Dendritic cell treated with granulocyte-macrophage colony-stimulating factor and Interleukin-4, amounts not matched to agents 40 ng/mL and 50 ng/mL, for 4 days (primary cell): Measurements from ENCODE around the gene NINL.
"Not testable (repeated sequence)": the region's sequence is repeated elsewhere in the genome, so short reads cannot be mapped to it uniquely, and the experiment has no call there.

Source experiments
- H3K27ac Mint-ChIP-seq: one replicate; pipeline ENCODE4 v1.8.0; 2022; ENCODE audit warnings: mild to moderate bottlenecking, mixed read lengths
- H3K27me3 Mint-ChIP-seq: one replicate; pipeline ENCODE4 v1.8.0; 2022; ENCODE audit warnings: mild to moderate bottlenecking, mixed read lengths
- H3K36me3 Mint-ChIP-seq: one replicate; pipeline ENCODE4 v1.8.0; 2022; ENCODE audit warnings: low read depth, mixed read lengths
- H3K4me1 Mint-ChIP-seq: one replicate; pipeline ENCODE4 v1.8.0; 2022; ENCODE audit warnings: low read depth, mixed read lengths
- H3K4me3 Mint-ChIP-seq: one replicate; pipeline ENCODE4 v1.8.0; 2022; ENCODE audit warnings: mild to moderate bottlenecking, moderate library complexity, mixed read lengths
- H3K9me3 Mint-ChIP-seq: one replicate; pipeline ENCODE4 v1.8.0; 2022; ENCODE audit warnings: mixed read lengths
- intact Hi-C: fragments of 100-400 bp; cut with micrococcal nuclease; formaldehyde crosslinking; loops from one replicate; pipeline ENCODE4 v1.15.0; 2022

The NINL gene

DNA sequence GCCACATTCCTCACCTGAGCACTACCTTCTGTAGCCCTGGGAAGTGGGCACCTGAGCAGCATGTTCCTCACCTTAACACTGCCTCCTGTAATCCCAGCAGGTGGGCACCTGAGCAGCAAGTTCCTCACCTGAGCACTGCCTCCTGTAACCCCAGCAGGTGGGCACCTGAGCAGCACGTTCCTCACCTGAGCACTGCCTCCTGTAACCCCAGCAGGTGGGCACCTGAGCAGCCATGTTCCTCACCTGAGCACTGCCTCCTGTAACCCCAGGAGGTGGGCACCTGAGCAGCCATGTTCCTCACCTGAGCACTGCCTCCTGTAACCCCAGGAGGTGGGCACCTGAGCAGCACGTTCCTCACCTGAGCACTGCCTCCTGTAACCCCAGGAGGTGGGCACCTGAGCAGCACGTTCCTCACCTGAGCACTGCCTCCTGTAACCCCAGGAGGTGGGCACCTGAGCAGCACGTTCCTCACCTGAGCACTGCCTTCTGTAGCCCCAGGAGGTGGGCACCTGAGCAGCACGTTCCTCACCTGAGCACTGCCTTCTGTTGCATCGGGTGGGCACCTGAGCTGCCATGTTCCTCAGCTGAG lies 82.2 kb downstream of the NINL start:
- intact Hi-C loops, result not testable (repeated sequence)

DNA sequence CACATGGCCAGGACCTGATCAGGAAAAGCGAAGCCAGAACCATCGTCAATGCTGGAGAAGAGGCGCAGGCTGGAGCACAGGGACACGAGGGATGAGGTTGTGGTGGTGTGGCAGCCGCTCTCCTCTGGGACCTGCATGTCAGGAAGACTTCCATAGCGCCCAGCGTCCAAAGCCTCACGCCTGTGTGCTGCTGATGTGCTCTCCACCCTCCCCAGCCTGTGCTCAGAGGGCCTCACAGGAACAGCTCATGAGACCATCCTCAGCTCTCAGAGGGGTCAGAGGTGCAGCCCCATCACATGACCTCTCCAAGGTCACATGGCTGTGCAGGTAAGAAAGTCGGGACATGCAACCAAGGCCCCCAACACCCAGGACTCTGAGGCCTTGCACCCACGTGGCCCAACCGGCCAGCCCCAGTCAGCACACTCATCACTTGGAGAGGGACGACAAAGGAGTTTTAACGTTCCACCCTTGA lies 84.4 kb downstream of the NINL start:
- Mint-ChIP-seq H3K9me3 (no peaks in the 10 kb centered on the region), H3K4me1 (no peaks in the 10 kb centered on the region), H3K27ac (no peak overlapping the region), H3K36me3 (no peaks in the 10 kb centered on the region), H3K4me3 (no peak overlapping the region), H3K27me3 (peaks cover 6% of the 10 kb centered on the region)
- intact Hi-C loops, result no loop called here

More for the DNA sequence above, 82.2 kb downstream of the NINL start:
- H3K27me3 Mint-ChIP-seq, H3K4me1 Mint-ChIP-seq, H3K4me3 Mint-ChIP-seq, H3K9me3 Mint-ChIP-seq, H3K27ac Mint-ChIP-seq, H3K36me3 Mint-ChIP-seq: not testable (repeated sequence)

DNA sequence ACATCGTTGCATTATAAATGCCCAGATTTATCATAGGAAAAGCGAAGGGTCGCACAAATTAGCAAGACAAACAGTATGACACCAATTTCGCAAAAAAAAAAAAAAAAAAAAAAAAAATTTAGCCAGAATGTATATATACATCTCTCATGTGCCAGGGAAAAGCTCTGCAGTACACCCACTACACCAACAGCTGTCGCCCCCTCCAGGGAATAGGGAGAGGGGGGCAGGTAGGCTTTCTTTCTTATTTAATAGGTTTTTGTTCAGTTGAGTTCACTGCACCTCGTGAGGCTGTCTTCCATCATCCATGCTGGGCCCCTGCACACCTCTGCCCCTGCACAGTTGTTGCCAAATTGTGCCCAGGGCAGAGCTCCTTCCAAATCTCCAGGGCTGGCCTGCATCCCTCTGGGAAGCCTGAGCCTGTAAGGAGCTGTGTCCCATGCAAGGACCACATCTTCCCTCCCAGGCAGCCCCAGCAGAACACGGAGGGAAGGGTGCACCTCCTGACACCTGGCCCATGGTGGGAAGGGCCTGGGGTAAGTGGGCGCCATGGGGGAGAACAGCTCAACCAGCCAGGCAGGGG lies 85.4 kb downstream of the NINL start:
- Mint-ChIP-seq H3K27ac (no peak overlapping the region), H3K4me3 (no peak overlapping the region), H3K36me3 (no peaks in the 10 kb centered on the region), H3K27me3 (peaks cover 6% of the 10 kb centered on the region), H3K4me1 (no peaks in the 10 kb centered on the region), H3K9me3 (no peaks in the 10 kb centered on the region)
- intact Hi-C loops, result no loop called here

DNA sequence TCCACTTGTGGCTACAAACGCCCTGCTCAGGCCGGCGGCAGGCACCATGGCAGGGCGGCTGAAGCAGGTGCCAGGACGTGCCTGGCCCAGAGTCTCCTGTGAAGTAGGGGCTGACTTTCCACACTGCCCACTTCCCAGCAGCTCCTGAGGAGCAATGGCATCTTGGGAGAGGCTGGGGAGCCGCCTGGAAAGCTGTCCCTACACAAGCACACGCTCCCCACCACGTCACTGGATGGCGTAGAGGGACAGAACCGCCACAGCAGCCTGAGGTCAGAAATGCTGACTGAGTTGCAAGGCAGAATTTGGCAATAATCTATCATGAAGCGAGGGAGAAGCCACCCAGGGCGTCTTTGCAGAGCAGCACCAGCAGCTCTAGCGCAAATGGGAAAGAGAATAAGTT lies 86.3 kb downstream of the NINL start:
- intact Hi-C loops, result no loop called here
- Mint-ChIP-seq H3K4me3 (no peak overlapping the region), H3K27ac (no peak overlapping the region), H3K27me3 (peaks cover 2% of the 10 kb centered on the region), H3K36me3 (no peaks in the 10 kb centered on the region), H3K9me3 (no peaks in the 10 kb centered on the region), H3K4me1 (no peaks in the 10 kb centered on the region)

DNA sequence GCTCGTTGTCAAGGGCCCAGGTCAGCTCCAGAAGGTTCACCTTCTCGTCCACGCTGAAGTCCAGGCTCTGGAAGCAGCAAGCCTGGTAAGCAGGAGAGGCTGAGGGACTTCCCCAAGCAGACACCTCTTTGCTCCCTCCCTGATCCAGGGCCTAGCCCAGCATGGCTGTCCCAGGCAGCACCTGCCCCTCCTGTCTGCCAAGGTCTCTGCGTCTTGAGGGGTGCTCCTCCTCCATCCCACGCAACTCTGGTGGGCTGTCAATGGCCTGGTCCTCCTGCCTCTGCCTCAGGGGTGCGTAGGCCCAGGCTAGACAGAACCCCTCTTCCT lies 87.1 kb downstream of the NINL start:
- no peaks in the 10 kb centered on the region for H3K4me1 Mint-ChIP-seq
- no peaks in the 10 kb centered on the region for H3K9me3 Mint-ChIP-seq
- H3K36me3 Mint-ChIP-seq, result no peaks in the 10 kb centered on the region
- H3K27me3 Mint-ChIP-seq, result peaks cover 2% of the 10 kb centered on the region
- intact Hi-C loops, result no loop called here
- H3K27ac Mint-ChIP-seq, result no peak overlapping the region
- H3K4me3 Mint-ChIP-seq, result no peak overlapping the region

DNA sequence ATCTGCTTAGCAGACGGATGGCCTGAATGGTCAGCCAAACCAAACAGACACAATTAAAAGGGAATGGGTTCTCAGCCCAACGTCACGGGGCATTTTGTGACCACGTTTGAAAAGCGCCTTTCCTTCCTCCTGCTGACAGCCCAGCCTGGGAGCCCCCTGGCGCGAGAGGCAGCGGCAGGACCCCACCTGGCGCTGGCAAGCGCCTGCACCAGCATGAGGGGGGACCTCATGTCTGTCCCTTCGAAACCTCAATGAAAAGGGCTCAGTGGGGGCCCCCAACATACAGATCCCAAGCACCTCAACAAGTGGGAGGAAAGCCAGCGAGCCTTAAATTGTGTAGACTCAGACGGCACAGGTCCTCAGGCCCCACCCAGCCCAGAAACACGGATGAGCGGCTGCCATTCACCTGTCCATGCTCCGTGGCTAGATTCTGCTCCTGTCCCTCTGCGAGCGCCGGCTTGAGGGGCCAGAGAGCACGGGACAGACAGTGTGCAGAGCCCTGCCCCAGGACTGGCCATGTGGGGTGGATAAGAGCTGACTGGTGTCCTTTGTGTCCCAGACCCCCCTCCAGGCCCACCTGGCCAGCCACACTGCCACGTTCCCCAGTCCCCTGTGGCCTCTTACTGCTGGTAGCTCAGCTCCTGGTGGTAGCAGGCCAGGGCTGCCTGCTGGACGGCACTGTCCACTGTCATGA lies 87.6 kb downstream of the NINL start:
- H3K36me3 Mint-ChIP-seq, result no peaks in the 10 kb centered on the region

DNA sequence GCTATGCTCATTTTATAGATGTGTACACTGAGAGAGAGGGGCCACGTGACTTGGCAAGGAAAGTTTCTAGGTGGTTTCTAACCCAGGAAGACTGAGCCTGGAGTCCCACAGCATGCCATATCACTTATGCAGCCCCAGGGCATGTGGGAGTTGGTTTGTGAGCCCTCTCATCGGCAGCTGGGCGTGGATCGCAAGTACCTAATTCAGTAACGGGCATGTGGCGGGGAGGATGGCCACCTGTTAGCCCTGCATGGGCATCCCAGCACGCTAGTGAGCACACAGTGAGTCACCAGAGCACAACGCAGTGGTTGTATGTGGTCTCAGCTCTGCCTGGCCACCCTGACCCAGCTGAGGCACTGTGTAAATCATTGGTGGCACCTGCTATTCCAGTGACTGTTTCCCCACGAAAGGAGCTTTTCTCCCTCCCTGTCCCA lies 88.3 kb downstream of the NINL start:
- Mint-ChIP-seq H3K36me3 (no peaks in the 10 kb centered on the region), H3K27ac (no peak overlapping the region), H3K4me1 (no peaks in the 10 kb centered on the region), H3K9me3 (no peaks in the 10 kb centered on the region), H3K27me3 (peaks cover 2% of the 10 kb centered on the region), H3K4me3 (no peak overlapping the region)
- intact Hi-C loops, result no loop called here

More for the DNA sequence above, 87.6 kb downstream of the NINL start:
- H3K9me3 Mint-ChIP-seq, result no peaks in the 10 kb centered on the region
- H3K27me3 Mint-ChIP-seq, result peaks cover 2% of the 10 kb centered on the region
- intact Hi-C loops, result no loop called here
- no peak overlapping the region for H3K27ac Mint-ChIP-seq
- no peak overlapping the region for H3K4me3 Mint-ChIP-seq
- no peaks in the 10 kb centered on the region for H3K4me1 Mint-ChIP-seq

DNA sequence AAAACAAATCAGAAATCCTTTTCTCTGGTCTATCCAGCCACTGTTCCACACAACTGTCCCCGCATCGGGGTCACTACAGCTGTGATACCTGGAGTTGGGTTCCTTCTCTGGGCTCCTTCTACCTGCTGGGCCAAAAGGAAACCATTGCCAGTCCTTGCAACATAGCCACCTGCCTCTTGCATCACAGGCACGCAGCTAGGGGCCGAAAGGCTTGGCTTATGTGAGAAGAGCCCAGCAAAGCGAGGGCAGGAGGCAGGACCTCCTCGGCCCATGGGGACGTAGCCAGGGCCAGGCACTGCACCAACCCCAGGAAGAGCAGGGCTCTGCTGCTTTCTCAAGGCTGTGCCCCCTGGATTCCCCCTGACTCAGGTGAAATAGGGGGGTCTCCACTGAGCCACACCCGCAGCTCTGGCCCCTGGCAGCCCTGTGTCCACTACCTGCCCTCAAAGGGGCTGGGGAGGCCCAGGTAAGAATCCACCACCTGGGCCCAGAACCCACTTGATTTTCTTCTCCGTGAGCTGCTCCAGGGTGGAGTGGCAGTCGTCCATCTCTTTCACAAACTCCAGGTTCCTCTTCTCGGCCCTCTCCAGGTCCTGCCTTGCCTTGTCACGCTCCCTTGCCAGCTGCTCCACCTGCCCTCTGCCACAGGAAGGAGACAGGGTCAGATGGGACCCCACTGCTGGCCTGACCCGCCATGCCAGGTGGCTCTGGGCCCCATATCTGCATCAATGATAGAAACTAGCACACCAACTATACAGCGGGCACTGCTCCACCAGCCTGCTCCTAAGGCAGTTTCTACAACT lies 89.0 kb downstream of the NINL start:
- no peak overlapping the region for H3K27ac Mint-ChIP-seq
- no peaks in the 10 kb centered on the region for H3K36me3 Mint-ChIP-seq
- peaks cover 2% of the 10 kb centered on the region for H3K27me3 Mint-ChIP-seq
- no peak overlapping the region for H3K4me3 Mint-ChIP-seq
- intact Hi-C loops, result no loop called here
- H3K4me1 Mint-ChIP-seq, result no peaks in the 10 kb centered on the region
- no peaks in the 10 kb centered on the region for H3K9me3 Mint-ChIP-seq

DNA sequence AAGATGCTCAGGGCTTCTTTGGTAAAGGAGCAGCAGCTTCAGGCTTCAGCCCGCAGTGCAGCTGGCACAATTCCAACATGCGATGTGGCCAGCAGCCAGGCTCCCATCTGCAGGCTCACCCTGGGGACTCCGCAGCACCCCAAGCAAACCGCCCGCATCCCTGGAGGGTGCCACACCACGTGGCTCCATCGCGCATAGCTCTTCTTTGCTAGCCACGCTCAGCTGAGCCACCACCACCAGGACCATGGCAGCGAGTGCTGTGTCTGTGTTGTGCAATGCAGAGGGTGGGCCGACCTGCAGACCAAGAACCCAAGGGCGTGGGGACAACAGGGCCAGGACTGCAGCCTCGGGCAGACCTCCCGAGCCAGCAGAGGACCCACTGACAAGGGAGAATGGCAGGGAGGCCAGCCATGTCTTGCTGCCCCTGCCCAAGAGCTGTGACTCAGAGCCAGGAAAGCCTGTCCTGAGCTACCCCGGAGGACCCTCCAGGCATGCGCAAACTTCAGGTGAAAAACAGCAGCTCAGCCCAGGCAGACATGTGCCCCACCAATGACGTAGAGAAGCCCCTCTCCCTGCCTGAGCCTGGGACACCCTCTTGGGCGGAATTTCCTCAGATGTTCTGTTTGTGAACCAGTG lies 90.0 kb downstream of the NINL start:
- Mint-ChIP-seq H3K9me3 (no peaks in the 10 kb centered on the region), H3K27ac (no peak overlapping the region), H3K36me3 (no peaks in the 10 kb centered on the region), H3K27me3 (peaks cover 2% of the 10 kb centered on the region), H3K4me3 (no peak overlapping the region), H3K4me1 (no peaks in the 10 kb centered on the region)
- intact Hi-C loops, result no loop called here

DNA sequence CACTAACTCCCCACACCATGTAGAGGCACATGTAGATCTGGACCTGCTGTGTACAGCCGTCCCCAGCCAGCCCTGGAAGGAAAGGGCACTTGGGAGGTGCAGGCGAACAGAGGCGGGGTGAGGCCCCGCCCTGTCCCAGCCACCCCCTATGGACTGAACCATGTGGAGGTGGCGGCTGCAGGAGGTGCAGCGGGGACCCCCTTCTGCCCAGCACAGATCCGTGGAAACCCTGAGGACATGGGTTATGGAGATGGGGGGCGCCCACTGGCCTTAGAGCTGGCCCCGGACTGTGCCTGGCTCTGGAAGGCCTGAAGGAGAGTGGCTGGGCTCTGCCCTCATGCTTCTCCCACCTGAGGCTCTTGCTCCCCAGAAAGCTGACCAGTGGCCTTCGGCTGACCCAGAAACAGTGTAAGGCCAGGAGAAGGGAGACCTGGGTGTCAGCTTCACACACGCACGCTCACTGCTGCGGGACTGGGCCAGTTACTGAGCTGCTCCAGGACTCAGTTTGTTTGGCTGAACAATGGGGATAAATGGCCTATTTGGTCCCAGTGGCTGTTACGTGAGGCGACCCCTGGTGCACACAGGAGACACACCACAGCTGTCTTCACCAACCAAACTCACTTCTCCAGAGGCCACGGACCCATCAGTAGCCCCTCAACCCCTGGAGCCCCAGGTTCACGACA lies 90.7 kb downstream of the NINL start:
- intact Hi-C loops, result no loop called here
- H3K27me3 Mint-ChIP-seq, result peaks cover 2% of the 10 kb centered on the region
- no peaks in the 10 kb centered on the region for H3K36me3 Mint-ChIP-seq
- no peak overlapping the region for H3K4me3 Mint-ChIP-seq
- no peaks in the 10 kb centered on the region for H3K4me1 Mint-ChIP-seq
- no peak overlapping the region for H3K27ac Mint-ChIP-seq
- H3K9me3 Mint-ChIP-seq, result no peaks in the 10 kb centered on the region

DNA sequence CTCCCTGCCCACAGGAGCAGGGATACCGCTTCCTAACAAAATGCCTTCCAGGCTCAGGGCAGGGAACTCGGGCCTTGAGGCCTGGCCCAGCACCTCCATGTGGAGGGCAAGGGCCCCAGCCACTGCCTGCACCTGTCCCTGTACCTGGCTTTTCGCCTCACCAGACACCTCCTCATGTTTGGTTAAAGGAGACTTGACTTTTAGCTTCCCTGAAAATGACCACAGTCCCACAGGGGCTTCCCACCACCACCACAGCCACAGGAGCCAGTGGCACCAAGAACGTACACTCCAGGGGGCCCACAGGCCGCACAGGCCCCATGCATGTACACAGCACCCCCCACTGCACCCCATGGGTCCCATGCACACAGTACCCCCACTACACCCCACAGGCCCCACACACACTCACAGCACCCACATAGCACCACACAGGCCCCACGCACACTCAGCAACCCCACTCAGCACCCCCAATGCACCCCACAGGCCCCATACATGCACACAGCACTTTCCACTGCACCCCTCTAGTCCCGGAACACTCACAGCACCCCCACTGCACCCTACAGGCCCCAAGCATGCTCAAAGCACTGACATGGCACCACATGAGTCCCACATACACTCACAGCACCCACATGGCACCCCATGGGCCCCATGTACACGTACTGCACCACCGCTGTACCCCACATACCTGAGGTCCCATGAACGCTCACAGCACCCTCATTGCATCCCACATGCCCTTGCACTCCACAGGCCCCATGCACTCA lies 91.4 kb downstream of the NINL start:
- H3K27ac Mint-ChIP-seq, result no peak overlapping the region

DNA sequence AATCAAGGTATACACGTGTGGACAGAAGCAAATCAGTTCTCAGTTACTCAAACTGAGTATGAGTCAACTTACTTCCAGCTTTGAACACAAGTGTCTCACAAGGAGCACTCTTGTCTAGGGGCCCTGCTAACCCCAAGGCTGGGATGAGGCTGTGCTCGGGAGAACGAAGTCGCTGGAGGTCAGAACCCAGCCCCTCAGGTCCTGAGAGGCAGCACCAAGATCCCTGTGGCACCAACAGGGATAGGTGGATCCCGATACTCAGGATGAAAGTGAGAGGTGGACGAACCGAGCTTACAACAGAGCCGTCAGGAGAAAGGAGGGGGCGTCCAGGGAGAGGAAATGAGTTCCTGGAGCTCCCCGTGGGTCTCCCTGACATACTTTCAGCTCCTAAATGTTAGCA lies 92.2 kb downstream of the NINL start:
- Mint-ChIP-seq H3K27me3 (no peaks in the 10 kb centered on the region), H3K36me3 (no peaks in the 10 kb centered on the region), H3K4me3 (no peak overlapping the region), H3K9me3 (no peaks in the 10 kb centered on the region), H3K4me1 (no peaks in the 10 kb centered on the region), H3K27ac (no peak overlapping the region)
- intact Hi-C loops, result no loop called here

More for the DNA sequence above, 91.4 kb downstream of the NINL start:
- Mint-ChIP-seq H3K4me1 (no peaks in the 10 kb centered on the region), H3K27me3 (peaks cover 2% of the 10 kb centered on the region), H3K9me3 (no peaks in the 10 kb centered on the region), H3K4me3 (no peak overlapping the region), H3K36me3 (no peaks in the 10 kb centered on the region)
- intact Hi-C loops, result no loop called here
